AG04450 (cell line): ENCODE results near the gene CUEDC1. TPM values are rescaled to one million over a fixed set of nuclear protein-coding genes. Genes with fewer than 3 reads are reported as not detected.
A peak's percentile ranks its signal among the peaks of the same experiment; 100 is the strongest.

ENCODE experiments used
- CTCF ChIA-PET: fragments of 300-600, 350-600 bp; formaldehyde crosslinking; extraction: SDS; loops from one replicate; lab custom pipeline; 2022; ENCODE audit warnings: antibody characterized with exemption, inconsistent platforms; lab: Charles Lee
- POLR2A ChIA-PET: fragments of 350-600 bp; formaldehyde crosslinking; extraction: SDS; loops from one replicate; lab custom pipeline; 2021; ENCODE audit warnings: antibody characterized with exemption, inconsistent platforms; lab: Yijun Ruan, JAX
- DNase-seq: peaks from one replicate; pipeline ENCODE4 v3.0.0-alpha.2; 2011; ENCODE audit warnings: low read depth, low spot score
- H3K27ac ChIP-seq: one replicate; pipeline ENCODE4 v1.5.1; 2012; ENCODE audit warnings: low read depth, low read length, control low read depth
- H3K27me3 ChIP-seq: one replicate; pipeline ENCODE4 v1.6.0; 2012; ENCODE audit warnings: low read length; ENCODE audit not compliant: control insufficient read depth, insufficient read depth
- H3K4me3 ChIP-seq: 2 replicates; pipeline ENCODE4 v1.5.1; 2011; ENCODE audit warnings: mild to moderate bottlenecking, low read depth, low read length, control low read depth
- H3K9me3 ChIP-seq: 2 replicates; pipeline ENCODE4 v1.5.1; 2012; ENCODE audit warnings: low read length; ENCODE audit not compliant: control insufficient read depth, insufficient read depth
- CTCF ChIP-seq: IDR thresholded peaks from 2 replicates; pipeline ENCODE4 v1.5.1; 2011; ENCODE audit warnings: low read depth, low read length, control low read depth, inconsistent platforms
- polyA plus RNA-seq: library from polyadenylated mRNA; depleted of rRNA; stranded (reverse); fragments of >200 nt; gene quantifications from 2 replicates; pipeline ENCODE4 v1.2.3, GENCODE V29; 2011

CUEDC1 gene
- polyA plus RNA-seq, 1 experiment: 21.6 TPM

GRCh38 chr17:57908278-57908677 lies 46.9 kb downstream of the CUEDC1 start:
- H3K27ac ChIP-seq: no peak overlapping the region
- H3K9me3 ChIP-seq: no peaks in the 10 kb centered on the region
- DNase-seq: no peak
- H3K4me3 ChIP-seq: no peak overlapping the region
- ChIA-PET CTCF (no interaction called here), POLR2A (no interaction called here)
- H3K27me3 ChIP-seq: no peaks in the 10 kb centered on the region
- no peak for TF ChIP-seq CTCF

DNA sequence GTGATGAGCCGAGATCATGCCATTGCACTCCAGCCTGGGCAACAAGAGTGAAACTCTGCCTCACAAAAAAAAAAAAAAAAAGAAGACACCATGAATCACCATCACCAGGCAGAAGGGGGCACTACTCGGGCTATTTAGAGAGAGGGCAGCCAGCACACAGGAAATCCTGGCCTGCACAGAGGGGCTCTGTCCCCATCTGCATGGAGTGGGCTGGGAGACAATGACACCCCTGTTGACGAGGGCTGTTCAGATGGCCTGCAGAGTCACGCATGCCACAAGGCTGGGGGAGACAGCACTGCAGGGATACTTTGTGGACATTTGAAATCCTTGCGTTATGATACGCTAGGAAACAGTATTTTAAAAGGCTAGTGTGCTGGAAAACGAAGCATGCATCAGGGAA lies 48.3 kb downstream of the CUEDC1 start:
- Histone ChIP-seq H3K27me3 (no peaks in the 10 kb centered on the region), H3K4me3 (no peak overlapping the region), H3K9me3 (no peaks in the 10 kb centered on the region), H3K27ac (no peak overlapping the region)
- CTCF ChIA-PET: interaction anchor here (0.7 kb wide), 2 partner anchors 69 to 308 kb away, joined by 3 to 4 read pairs; no protein-coding TSS in a partner anchor
- POLR2A ChIA-PET: no interaction called here
- peak; percentile 22 for TF ChIP-seq CTCF
- no peak for DNase-seq

GRCh38 chr17:57905875-57906455 lies 49.2 kb downstream of the CUEDC1 start:
- Histone ChIP-seq H3K27ac (no peak overlapping the region), H3K27me3 (no peaks in the 10 kb centered on the region), H3K9me3 (no peaks in the 10 kb centered on the region), H3K4me3 (no peak overlapping the region)
- DNase-seq: no peak
- ChIA-PET POLR2A (interaction anchor here (0.6 kb wide), 1 partner anchor 44 kb away, joined by 3 read pairs; no protein-coding TSS in a partner anchor), CTCF (interaction anchor here (0.7 to 1.6 kb wide), 4 partner anchors 10 to 309 kb away, joined by 3 to 6 read pairs (median 4); no protein-coding TSS in a partner anchor)
- TF ChIP-seq CTCF: no peak

DNA sequence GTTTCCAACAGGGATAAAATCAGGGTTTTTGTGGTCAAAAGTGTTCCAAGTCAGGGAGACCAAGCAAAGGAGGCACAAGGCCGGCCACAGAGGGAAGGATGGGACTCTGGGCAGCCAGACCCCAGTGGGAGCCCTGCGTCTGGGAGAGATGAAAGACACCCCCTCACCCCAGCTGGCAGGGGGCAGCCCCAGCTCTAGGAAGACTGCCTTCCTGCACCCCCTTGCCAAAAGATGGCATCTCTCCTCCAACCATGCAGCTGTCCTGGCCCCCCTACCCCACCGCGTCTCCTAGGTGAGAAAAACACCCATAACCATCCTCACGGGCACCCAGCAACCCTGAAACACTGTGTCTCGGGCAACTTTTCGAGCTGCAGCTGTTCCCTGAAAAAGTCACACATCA lies 51.3 kb downstream of the CUEDC1 start:
- no peaks in the 10 kb centered on the region for H3K9me3 ChIP-seq
- no peak for TF ChIP-seq CTCF
- DNase-seq: no peak
- no peak overlapping the region for H3K27ac ChIP-seq
- no peak overlapping the region for H3K4me3 ChIP-seq
- no peaks in the 10 kb centered on the region for H3K27me3 ChIP-seq
- ChIA-PET CTCF (interaction anchor here (0.6 to 2.6 kb wide), 8 partner anchors 12 to 96 kb away, joined by 3 to 20 read pairs (median 5); no protein-coding TSS in a partner anchor), POLR2A (interaction anchor here (1.3 to 1.5 kb wide), 2 partner anchors 11 to 31 kb away, joined by 6 to 16 read pairs; no protein-coding TSS in a partner anchor)
